H1 (cell line): Measurements from ENCODE around the gene GON4L. TPM values are rescaled to one million over a fixed set of nuclear protein-coding genes. Genes with fewer than 3 reads are reported as not detected.

ENCODE experiments used
- CTCF ChIA-PET: fragments of 300-600 bp; sonication (Branson Sonifier 250); formaldehyde crosslinking; loops from one replicate; lab custom pipeline; 2021; ENCODE audit not compliant: partially characterized antibody; lab: Charles Lee
- POLR2A ChIA-PET: fragments of 300-600 bp; sonication (Branson Sonifier 250); formaldehyde crosslinking; loops from one replicate; lab custom pipeline; 2021; ENCODE audit warnings: inconsistent platforms; ENCODE audit not compliant: partially characterized antibody; lab: Charles Lee
- DNase-seq, 2 experiments: peaks; one replicate each; pipeline versions ENCODE4 v3.0.0 to v3.0.0-alpha.2; 2010 to 2022; ENCODE audit warnings: low spot score in 2 of 2, low read depth in 1 of 2, mixed read lengths in 1 of 2
- FAIRE-seq: peaks from 2 replicates; lab custom pipeline; 2011; peaks lifted over from hg19 to GRCh38; lab: Jason Lieb, UNC
- H2AFZ ChIP-seq: 2 replicates; pipeline ENCODE4 v1.8.1; 2012; ENCODE audit warnings: low read length, inconsistent platforms
- H2AK5ac ChIP-seq: 2 replicates; pipeline ENCODE4 v1.6.1; 2013; ENCODE audit warnings: low read depth, low read length
- H2BK120ac ChIP-seq: replicated peaks from 2 replicates; pipeline ENCODE3; 2013; ENCODE audit warnings: low read depth, low read length, inconsistent platforms
- H2BK12ac ChIP-seq: 2 replicates; pipeline ENCODE4 v1.6.1; 2013; ENCODE audit warnings: low read depth, low read length
- H2BK15ac ChIP-seq: 2 replicates; pipeline ENCODE4 v1.6.1; 2013; ENCODE audit warnings: low read length
- H2BK20ac ChIP-seq: 2 replicates; pipeline ENCODE4 v1.6.1; 2013; ENCODE audit warnings: low read length
- H2BK5ac ChIP-seq: 2 replicates; pipeline ENCODE4 v1.6.1; 2013; ENCODE audit warnings: low read depth, low read length
- H3K14ac ChIP-seq: 2 replicates; pipeline ENCODE4 v1.6.1; 2013; ENCODE audit warnings: inconsistent platforms; ENCODE audit not compliant: insufficient read length
- H3K18ac ChIP-seq: 2 replicates; pipeline ENCODE4 v1.6.1; 2013; ENCODE audit warnings: low read length; ENCODE audit errors: extremely low read depth
- H3K23ac ChIP-seq: 2 replicates; pipeline ENCODE4 v1.6.1; 2013; ENCODE audit warnings: inconsistent platforms; ENCODE audit not compliant: insufficient read length
- H3K23me2 ChIP-seq: 2 replicates; pipeline ENCODE4 v1.6.1; 2013; ENCODE audit warnings: low read depth, low read length
- H3K27ac ChIP-seq: 2 replicates; pipeline ENCODE4 v1.6.1; 2011; ENCODE audit warnings: low read depth, low read length, inconsistent platforms
- H3K27me3 ChIP-seq, 4 experiments: replicated peaks in 1 of 4; 1 replicate in 1 of 4; 2 replicates in 3 of 4; pipeline versions ENCODE4 v1.6.1 to v1.8.1; 2011 to 2013; ENCODE audit warnings: low read length in 3 of 4, mild to moderate bottlenecking in 3 of 4, inconsistent platforms in 2 of 4, mixed read lengths in 2 of 4, moderate library complexity in 1 of 4; ENCODE audit not compliant: control insufficient read depth in 3 of 4, insufficient read depth in 3 of 4; ENCODE audit errors: extremely low read depth in 1 of 4
- H3K36me3 ChIP-seq, 4 experiments: 2 replicates each; pipeline versions ENCODE4 v1.6.1 to v1.8.1; 2011 to 2013; ENCODE audit warnings: mild to moderate bottlenecking in 4 of 4, low read length in 3 of 4, moderate library complexity in 2 of 4, control low read depth in 1 of 4, inconsistent platforms in 1 of 4; ENCODE audit not compliant: insufficient read depth in 4 of 4, control insufficient read depth in 2 of 4
- H3K4ac ChIP-seq: replicated peaks from 2 replicates; pipeline ENCODE3; 2013; ENCODE audit warnings: low read length, low read depth, mixed read lengths, inconsistent platforms; ENCODE audit not compliant: insufficient read length
- H3K4me1 ChIP-seq, 4 experiments: replicated peaks in 1 of 4; 1 replicate in 1 of 4; 2 replicates in 3 of 4; pipeline versions ENCODE4 v1.6.1 to v1.8.1; 2011 to 2013; ENCODE audit warnings: low read length in 3 of 4, inconsistent platforms in 2 of 4, mixed read lengths in 1 of 4; ENCODE audit not compliant: insufficient read depth in 4 of 4, control insufficient read depth in 3 of 4
- H3K4me2 ChIP-seq, 2 experiments: 2 replicates each; pipeline versions ENCODE4 v1.6.1 to v1.8.1; 2011 to 2013; ENCODE audit warnings: low read depth in 2 of 2, low read length in 2 of 2, control low read depth in 1 of 2, inconsistent platforms in 1 of 2, mild to moderate bottlenecking in 1 of 2; ENCODE audit not compliant: insufficient read depth in 1 of 2
- H3K4me3 ChIP-seq, 4 experiments: fragments of 200-600, 300-600 bp in 1 of 4; sonication (generic), shearing (Covaris generic), sonication (Bioruptor Twin) in 1 of 4; 2 replicates each; pipeline versions ENCODE4 v1.5.1 to v1.8.1; 2011 to 2016; ENCODE audit warnings: low read length in 4 of 4, low read depth in 3 of 4, control low read depth in 2 of 4, inconsistent platforms in 2 of 4, mild to moderate bottlenecking in 2 of 4, mixed read lengths in 1 of 4, moderate library complexity in 1 of 4; ENCODE audit not compliant: insufficient read depth in 2 of 4; ENCODE audit errors: extremely low read depth in 1 of 4
- H3K56ac ChIP-seq: replicated peaks from 2 replicates; pipeline ENCODE3; 2013; ENCODE audit warnings: low read depth, mild to moderate bottlenecking, mixed read lengths, low read length, inconsistent platforms; ENCODE audit not compliant: insufficient read length
- H3K79me1 ChIP-seq: 2 replicates; pipeline ENCODE4 v1.6.1; 2013; ENCODE audit warnings: low read depth, low read length, control low read depth
- H3K79me2 ChIP-seq, 2 experiments: 2 replicates each; pipeline versions ENCODE4 v1.6.1 to v1.8.1; 2012 to 2013; ENCODE audit warnings: low read length in 2 of 2, mild to moderate bottlenecking in 2 of 2, inconsistent platforms in 1 of 2; ENCODE audit not compliant: insufficient read depth in 2 of 2, control insufficient read depth in 1 of 2
- H3K9ac ChIP-seq, 4 experiments: replicated peaks in 1 of 4; 1 replicate in 1 of 4; 2 replicates in 3 of 4; pipeline versions ENCODE4 v1.6.1 to v1.8.1; 2011 to 2013; ENCODE audit warnings: low read depth in 3 of 4, low read length in 3 of 4, control low read depth in 2 of 4, mild to moderate bottlenecking in 2 of 4, moderate library complexity in 2 of 4, inconsistent platforms in 1 of 4; ENCODE audit errors: extremely low read depth in 1 of 4
- H3K9me3 ChIP-seq, 2 experiments: 2 replicates each; pipeline versions ENCODE4 v1.6.1 to v1.8.1; 2012 to 2013; ENCODE audit warnings: mild to moderate bottlenecking in 2 of 2, moderate library complexity in 2 of 2, control low read depth in 1 of 2, inconsistent platforms in 1 of 2, low read depth in 1 of 2, low read length in 1 of 2, mixed read lengths in 1 of 2; ENCODE audit not compliant: insufficient read depth in 2 of 2
- H4K20me1 ChIP-seq, 2 experiments: replicated peaks in 1 of 2; 2 replicates each; pipeline versions ENCODE3 to v1.8.1; 2011 to 2013; ENCODE audit warnings: inconsistent platforms in 2 of 2, low read length in 2 of 2, mild to moderate bottlenecking in 1 of 2; ENCODE audit not compliant: insufficient read depth in 2 of 2, control insufficient read depth in 1 of 2
- H4K5ac ChIP-seq: 2 replicates; pipeline ENCODE4 v1.6.1; 2013; ENCODE audit warnings: low read length, low read depth, mixed read lengths, inconsistent platforms; ENCODE audit not compliant: insufficient read length
- H4K8ac ChIP-seq: 2 replicates; pipeline ENCODE4 v1.8.0; 2013; ENCODE audit warnings: mild to moderate bottlenecking, moderate library complexity, low read length, inconsistent platforms; ENCODE audit not compliant: insufficient read depth; ENCODE audit errors: extremely low read depth
- H4K91ac ChIP-seq: replicated peaks from 2 replicates; pipeline ENCODE3; 2013; ENCODE audit warnings: low read length, mixed read lengths, inconsistent platforms; ENCODE audit not compliant: insufficient read length
- ASH2L ChIP-seq: fragments of 200-600, 300-600 bp; sonication (generic); IDR thresholded peaks from one replicate; pipeline ENCODE4 v1.7.1; 2017; ENCODE audit warnings: low read length
- CBX8 ChIP-seq: fragments of 300-800, 300-1000 bp; sonication (generic); IDR thresholded peaks from 2 replicates; pipeline ENCODE4 v1.7.1; 2016; ENCODE audit warnings: low read depth, low read length, borderline replicate concordance
- CHD1 ChIP-seq: IDR thresholded peaks from 2 replicates; pipeline ENCODE4 v1.6.1; 2012; ENCODE audit warnings: low read depth, low read length, improper control_type of control experiment
- GABPA ChIP-seq: IDR thresholded peaks from 2 replicates; pipeline ENCODE4 v1.6.1; 2011; ENCODE audit warnings: mild to moderate bottlenecking, low read length, moderate library complexity, borderline replicate concordance; ENCODE audit not compliant: insufficient read depth
- KDM4A ChIP-seq: IDR thresholded peaks from one replicate; pipeline ENCODE4 v1.7.1; 2012; ENCODE audit warnings: low read depth, mild to moderate bottlenecking, moderate library complexity, low read length, inconsistent platforms; ENCODE audit not compliant: severe bottlenecking
- MAX ChIP-seq: IDR thresholded peaks from 2 replicates; pipeline ENCODE4 v1.6.1; 2012; ENCODE audit warnings: inconsistent platforms
- NRF1 ChIP-seq: IDR thresholded peaks from 2 replicates; pipeline ENCODE4 v1.6.1; 2011; ENCODE audit warnings: mild to moderate bottlenecking, low read depth, low read length, improper control_type of control experiment
- SIRT6 ChIP-seq: IDR thresholded peaks from one replicate; pipeline ENCODE4 v1.7.1; 2012; ENCODE audit warnings: low read length, inconsistent platforms
- SP1 ChIP-seq: IDR thresholded peaks from 2 replicates; pipeline ENCODE4 v1.6.1; 2011; ENCODE audit warnings: low read depth, low read length
- SRF ChIP-seq: IDR thresholded peaks from 2 replicates; pipeline ENCODE4 v1.6.1; 2011; ENCODE audit warnings: mild to moderate bottlenecking, low read depth, low read length, moderate library complexity
- ZNF274 ChIP-seq: IDR thresholded peaks from 2 replicates; pipeline ENCODE4 v1.7.0; 2012; ENCODE audit warnings: low read length, borderline replicate concordance; ENCODE audit errors: extremely low read depth
- WGBS, 2 experiments: shearing (Covaris generic) in 1 of 2; methylation state at CpG; one replicate each; pipeline versions ENCODE4 v1.1.6 to v1.1.7; 2013 to 2015; ENCODE audit warnings: low lambda C conversion rate in 2 of 2, mixed read lengths in 2 of 2, inconsistent platforms in 1 of 2, low coverage in 1 of 2, missing lambda C conversion rate in 1 of 2; ENCODE audit not compliant: insufficient replicate concordance in 2 of 2, insufficient coverage in 1 of 2, insufficient read length in 1 of 2; ENCODE audit errors: extremely low coverage in 1 of 2, missing lambda C conversion rate in 1 of 2; 5-methylcytosine and 5-hydroxymethylcytosine counted together
- polyA plus RNA-seq, 7 experiments: library from polyadenylated mRNA; depleted of rRNA in 3 of 7; stranded (reverse) in 5 of 7; unstranded in 2 of 7; fragments of >200 nt in 5 of 7; fragments of 200-250 nt in 2 of 7; gene quantifications; 1 replicate in 5 of 7; 2 replicates in 1 of 7; 4 replicates in 1 of 7; pipeline versions ENCODE4 v1.2.1 to v1.2.3, GENCODE V29; 2011 to 2013; ENCODE audit warnings: missing spikeins in 2 of 7, mixed read lengths in 2 of 7
- total RNA-seq: library from RNA; stranded (reverse); fragmentation: NEBNext Ultra II Directional; extraction: Animal tissue kit (Norgen Biotek cat#: 25700); gene quantifications from 2 replicates; pipeline ENCODE4 v1.2.1, GENCODE V29; 2021

Gene GON4L
- total and polyA plus RNA-seq, 2 of the 8 experiments (the other 6 are each of a cell fraction or from before 2014, with no cell fraction given) = 26.2 to 52.1 TPM

GRCh38 chr1:155873860-155874259, 16.8 kb upstream of the GON4L start:
- Histone ChIP-seq H3K4me2 (no peak overlapping the region), H3K9ac (no peak overlapping the region)

More at GRCh38 chr1:155873860-155874259, 16.8 kb upstream of the GON4L start:
- Histone ChIP-seq H3K9me3 (no peaks in the 10 kb centered on the region), H3K14ac (no peak overlapping the region), H3K36me3 (no peaks in the 10 kb centered on the region), H2AFZ (no peak overlapping the region), H2BK120ac (no peak overlapping the region), H2BK5ac (no peak overlapping the region), H2BK12ac (no peak overlapping the region), H4K20me1 (no peaks in the 10 kb centered on the region), H3K23me2 (no peaks in the 10 kb centered on the region), H2AK5ac (no peak overlapping the region), H3K23ac (no peak overlapping the region), H4K91ac (no peak overlapping the region), H3K27me3 (no peaks in the 10 kb centered on the region), H3K79me2 (no peaks in the 10 kb centered on the region), H3K79me1 (no peaks in the 10 kb centered on the region), H4K8ac (no peak overlapping the region), H2BK20ac (no peak overlapping the region), H3K4me3 (no peak overlapping the region), H3K27ac (no peak overlapping the region), H3K18ac (no peak overlapping the region), H2BK15ac (no peak overlapping the region), H4K5ac (no peak overlapping the region), H3K4me1 (no peaks in the 10 kb centered on the region), H3K4ac (no peak overlapping the region), H3K56ac (no peak overlapping the region)
- TF ChIP-seq ASH2L (no peak), GABPA (no peak), CHD1 (no peak), ZNF274 (no peak), SP1 (no peak), KDM4A (no peak), CBX8 (no peak), NRF1 (no peak), MAX (no peak), SIRT6 (no peak), SRF (no peak)
- FAIRE-seq (no peak), DNase-seq (no peak)
- ChIA-PET CTCF (no interaction called here), POLR2A (interaction anchor here (1.0 kb wide), 1 partner anchor 14 kb away, joined by 3 read pairs; the partner anchor contains the start of gene SYT11)
- WGBS, 2 experiments = 98% methylated on average over 9 of the region's 9 CpGs; no CpG with 5 or more reads in 1 of the 2 experiments
